K562 (cell line): ENCODE results near the gene NRM. TPM values are rescaled to one million over a fixed set of nuclear protein-coding genes. Genes with fewer than 3 reads are reported as not detected.

ENCODE experiments used
- BHLHE40 ChIP-seq: IDR thresholded peaks from 2 replicates; pipeline ENCODE4 v1.6.1; 2011; ENCODE audit warnings: low read length, improper control_type of control experiment
- HMGN3 ChIP-seq: IDR thresholded peaks from 2 replicates; pipeline ENCODE4 v1.6.1; 2011; ENCODE audit warnings: borderline replicate concordance, low read depth, mild to moderate bottlenecking, mixed read lengths, low read length; ENCODE audit not compliant: insufficient read length; ENCODE audit errors: extremely low read depth
- MCM2 ChIP-seq: fragments of 450-650 bp; IDR thresholded peaks from 2 replicates; pipeline ENCODE4 v1.6.1; 2017; ENCODE audit warnings: low read depth, mild to moderate bottlenecking
- MGA ChIP-seq: fragments of 450-650 bp; IDR thresholded peaks from 2 replicates; pipeline ENCODE4 v1.6.1; 2016; ENCODE audit warnings: mild to moderate bottlenecking, moderate library complexity
- NEUROD1 ChIP-seq: fragments of 150-350 bp; IDR thresholded peaks from 2 replicates; pipeline ENCODE4 v1.6.1; 2014; ENCODE audit warnings: borderline replicate concordance, low read length, low read depth; ENCODE audit not compliant: partially characterized antibody
- NFE2L1 ChIP-seq: fragments of 450-650 bp; IDR thresholded peaks from 2 replicates; pipeline ENCODE4 v1.6.1; 2016; ENCODE audit warnings: missing genetic modification characterization, low read depth, mild to moderate bottlenecking, missing compliant biosample characterization, moderate library complexity, borderline replicate concordance
- ZFPM2 ChIP-seq: fragments of 250-450 bp; sonication (Bioruptor Pico); IDR thresholded peaks from 2 replicates; pipeline ENCODE4 v1.5.1; 2022; ENCODE audit warnings: mild to moderate bottlenecking
- ZNF134 ChIP-seq: fragments of 250-450 bp; sonication (Bioruptor Pico); conservative IDR thresholded peaks from 2 replicates; pipeline ENCODE4 v1.4.0; 2020
- ZNF436 ChIP-seq: fragments of 250-450, 450-650 bp; sonication (Bioruptor Pico); formaldehyde crosslinking; IDR thresholded peaks from 2 replicates; pipeline ENCODE4 v1.7.0; 2020; ENCODE audit warnings: mild to moderate bottlenecking
- polyA plus RNA-seq, 8 experiments: library from polyadenylated mRNA; depleted of rRNA in 4 of 8; stranded (reverse) in 5 of 8; unstranded in 3 of 8; fragments of >200 nt; fragmentation: Nextera tagmentation in 2 of 8; fragmentation: Illumina TruSeq in 1 of 8; extraction: Ambion mirVana in 2 of 8; extraction: Trizol in 1 of 8; gene quantifications; 2 replicates each; pipeline versions ENCODE4 v1.2.1 to v1.2.3, GENCODE V29; 2011 to 2014; ENCODE audit warnings: inconsistent platforms in 1 of 8, missing spikeins in 1 of 8
- total RNA-seq, 7 experiments: library from RNA; depleted of rRNA in 6 of 7; stranded (reverse); fragments of >200 nt in 6 of 7; fragmentation: Illumina TruSeq in 2 of 7; extraction: Trizol in 2 of 7; gene quantifications; 2 replicates each; pipeline versions ENCODE4 v1.2.1 to v1.2.3, GENCODE V29; 2011 to 2021; ENCODE audit warnings: low replicate concordance in 1 of 7
- TF ChIP-seq, protein P1 (sequence below), 2 experiments: fragments of 450-650 bp; IDR thresholded peaks; 2 replicates each; pipeline ENCODE4 v1.6.1; 2016
- TF ChIP-seq, protein P2 (sequence below): fragments of 450-650 bp; formaldehyde crosslinking; IDR thresholded peaks from 2 replicates; pipeline ENCODE4 v1.4.0; 2020; ENCODE audit warnings: mild to moderate bottlenecking, moderate library complexity

The NRM gene
- total and polyA plus RNA-seq, 9 of the 15 experiments (the other 6 are each of a cell fraction or from before 2014, with no cell fraction given), result 9.7 to 58.2 (median 18.1) TPM

DNA sequence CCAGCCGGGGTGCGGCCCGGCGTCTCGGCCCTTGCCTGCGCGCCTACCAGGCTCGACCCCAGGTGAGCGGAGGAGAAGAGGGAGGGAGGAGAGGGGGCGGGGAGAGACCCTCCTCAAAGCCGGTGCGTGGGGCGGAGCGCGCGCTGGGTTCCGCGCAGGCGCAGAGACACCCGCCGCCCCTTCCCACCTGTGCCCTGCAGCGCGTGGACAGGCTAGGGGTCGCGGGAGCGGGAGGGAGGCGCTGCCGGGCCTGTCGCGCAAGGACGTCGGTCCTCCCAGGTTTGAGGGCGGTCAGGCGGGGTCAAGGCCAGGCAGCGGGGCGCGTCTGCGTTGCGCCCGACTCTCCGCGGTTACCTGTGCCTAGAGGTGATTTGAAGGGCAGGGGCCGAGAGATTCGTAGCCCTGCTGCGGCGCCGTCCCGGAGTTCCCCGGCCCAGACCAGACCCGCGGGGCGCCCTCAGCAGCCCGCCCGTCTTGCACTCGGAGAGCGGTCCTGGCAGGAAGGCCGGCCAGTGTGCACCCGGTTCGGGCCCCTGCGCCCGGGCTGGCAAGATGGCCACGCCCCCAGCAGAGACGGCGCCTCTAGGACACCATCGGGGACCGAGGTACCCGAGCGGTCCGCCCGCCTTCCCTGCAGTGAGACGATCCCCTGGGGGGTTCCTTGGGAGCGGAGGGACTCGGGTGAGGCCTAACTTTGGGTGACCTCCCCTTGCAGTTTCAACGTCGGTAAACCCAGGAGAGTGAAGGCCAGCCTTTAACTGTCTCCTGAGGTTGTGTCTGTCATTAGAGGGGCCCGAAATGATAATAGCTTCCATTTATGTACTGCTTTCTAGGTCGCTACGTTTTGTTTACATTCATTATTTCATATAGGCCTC is 43.3 kb downstream of the NRM start (continued):
- TF ChIP-seq MGA (peak; percentile 30), HMGN3 (peak; percentile 79), MCM2 (no peak), NFE2L1 (no peak), BHLHE40 (no peak), ZFPM2 (CRISPR knock-in tag) (no peak), ZNF134 (CRISPR knock-in tag) (0 out of 2 replicates have a peak, but pooled peaks have one; percentile 5), ZNF436 (no peak), NEUROD1 (no peak)
- TF ChIP-seq, protein P1, sequence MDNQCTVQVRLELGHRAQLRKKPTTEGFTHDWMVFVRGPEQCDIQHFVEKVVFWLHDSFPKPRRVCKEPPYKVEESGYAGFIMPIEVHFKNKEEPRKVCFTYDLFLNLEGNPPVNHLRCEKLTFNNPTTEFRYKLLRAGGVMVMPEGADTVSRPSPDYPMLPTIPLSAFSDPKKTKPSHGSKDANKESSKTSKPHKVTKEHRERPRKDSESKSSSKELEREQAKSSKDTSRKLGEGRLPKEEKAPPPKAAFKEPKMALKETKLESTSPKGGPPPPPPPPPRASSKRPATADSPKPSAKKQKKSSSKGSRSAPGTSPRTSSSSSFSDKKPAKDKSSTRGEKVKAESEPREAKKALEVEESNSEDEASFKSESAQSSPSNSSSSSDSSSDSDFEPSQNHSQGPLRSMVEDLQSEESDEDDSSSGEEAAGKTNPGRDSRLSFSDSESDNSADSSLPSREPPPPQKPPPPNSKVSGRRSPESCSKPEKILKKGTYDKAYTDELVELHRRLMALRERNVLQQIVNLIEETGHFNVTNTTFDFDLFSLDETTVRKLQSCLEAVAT (IDR thresholded peaks at IDR 0.05), result peak in 1 of 2 experiments; percentile 19; a peak in 1 of 4 replicates
- TF ChIP-seq, protein P2, sequence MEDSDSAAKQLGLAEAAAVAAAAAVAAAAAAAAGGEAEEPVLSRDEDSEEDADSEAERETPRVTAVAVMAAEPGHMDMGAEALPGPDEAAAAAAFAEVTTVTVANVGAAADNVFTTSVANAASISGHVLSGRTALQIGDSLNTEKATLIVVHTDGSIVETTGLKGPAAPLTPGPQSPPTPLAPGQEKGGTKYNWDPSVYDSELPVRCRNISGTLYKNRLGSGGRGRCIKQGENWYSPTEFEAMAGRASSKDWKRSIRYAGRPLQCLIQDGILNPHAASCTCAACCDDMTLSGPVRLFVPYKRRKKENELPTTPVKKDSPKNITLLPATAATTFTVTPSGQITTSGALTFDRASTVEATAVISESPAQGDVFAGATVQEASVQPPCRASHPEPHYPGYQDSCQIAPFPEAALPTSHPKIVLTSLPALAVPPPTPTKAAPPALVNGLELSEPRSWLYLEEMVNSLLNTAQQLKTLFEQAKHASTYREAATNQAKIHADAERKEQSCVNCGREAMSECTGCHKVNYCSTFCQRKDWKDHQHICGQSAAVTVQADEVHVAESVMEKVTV (CRISPR knock-in tag), result 0 out of 2 replicates have a peak, but pooled peaks have one; percentile 4
